Prostate gland (tissue), 2 donors: ENCODE measurements around the gene HIBADH.

Experiments
- CTCF ChIP-seq, 4 experiments: fragments of 200-600 bp in 2 of 4; fragments of 450-650 bp in 2 of 4; sonication (generic) in 2 of 4; IDR thresholded peaks; 1 replicate in 3 of 4; 2 replicates in 1 of 4; pipeline ENCODE4 v1.5.1; 2016 to 2019; ENCODE audit warnings: antibody characterized with exemption in 4 of 4, mild to moderate bottlenecking in 2 of 4, moderate library complexity in 2 of 4
- POLR2A ChIP-seq: fragments of 450-650 bp; IDR thresholded peaks from one replicate; pipeline ENCODE4 v1.6.1; 2016; ENCODE audit warnings: antibody characterized with exemption, mild to moderate bottlenecking
- POLR2AphosphoS5 ChIP-seq: sonication (generic); formaldehyde crosslinking; IDR thresholded peaks from one replicate; pipeline ENCODE4 v1.6.1; 2017; ENCODE audit warnings: antibody characterized with exemption

DNA sequence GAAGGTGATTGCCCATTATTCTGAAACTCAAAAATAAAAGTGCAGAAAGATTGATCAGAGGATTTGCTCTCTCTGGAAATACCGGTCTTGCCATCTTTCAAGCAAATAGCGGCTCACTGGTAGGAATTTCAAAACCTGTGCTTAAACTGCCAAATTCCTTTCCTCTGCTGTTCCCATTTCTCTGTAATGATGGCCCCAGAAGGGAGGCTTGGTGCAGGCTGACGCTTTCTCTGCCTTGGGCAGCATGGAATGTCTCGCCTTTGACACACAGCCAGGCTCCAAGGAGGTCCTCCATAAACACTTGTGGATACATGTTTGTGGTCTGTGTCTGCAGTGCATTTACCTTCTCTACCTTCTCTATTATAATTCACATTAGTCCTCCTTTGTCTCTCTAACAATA, 146.8 kb downstream of the HIBADH start:
- TF ChIP-seq CTCF (IDR thresholded peaks at IDR 0.05) (no peak), POLR2A (no peak), POLR2AphosphoS5 (no peak)
